ENCODE measurements around the gene AGL.
"Not testable (repeated sequence)": the region's sequence is repeated elsewhere in the genome, so short reads cannot be mapped to it uniquely, and the experiment has no call there.

Gene AGL

DNA sequence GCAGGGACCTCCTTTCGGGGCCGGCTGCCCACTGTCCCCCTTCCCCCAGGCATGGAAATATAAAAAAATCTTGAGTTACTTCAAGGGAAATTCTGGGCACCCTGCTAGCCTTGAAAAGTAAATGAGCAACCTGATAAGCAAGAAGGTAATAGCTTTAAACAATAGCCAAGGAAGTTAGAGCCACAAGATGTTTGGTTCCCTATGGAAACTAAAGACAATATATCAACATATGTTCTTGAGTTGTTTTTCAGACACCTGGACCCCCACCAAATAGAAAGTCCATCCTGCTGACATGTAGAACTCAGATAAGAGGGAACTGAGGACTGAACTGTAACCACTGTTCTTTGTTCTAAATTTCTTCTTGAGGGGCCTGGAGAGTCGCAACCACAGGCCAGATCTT is 100.3 kb downstream of the AGL start:
- Histone ChIP-seq H3K4me3 (ENCODE audit: control insufficient read depth in 1 of 7, extremely low read depth in 1 of 7, insufficient read depth in 4 of 7, low read depth in 2 of 7, low read length in 6 of 7) (no peak overlapping the region), H3K27me3 (replicated peaks in 2 of 5; ENCODE audit: control insufficient read depth in 4 of 5, insufficient read depth in 5 of 5, low read length in 4 of 5) (no peaks in the 10 kb centered on the region), H3K27ac (ENCODE audit: insufficient read depth in 1 of 2, low read depth in 1 of 2, low read length in 2 of 2, poor library complexity in 1 of 2, severe bottlenecking in 2 of 2) (no peak overlapping the region), H3K9me3 (ENCODE audit: control extremely low read depth in 1 of 5, control insufficient read depth in 4 of 5, insufficient read depth in 2 of 5, low read depth in 1 of 5, low read length in 4 of 5) (no peaks in the 10 kb centered on the region), H3K36me3 (ENCODE audit: control insufficient read depth in 4 of 4, insufficient read depth in 4 of 4, low read length in 3 of 4) (no peaks in the 10 kb centered on the region), H3K4me1 (ENCODE audit: control extremely low read depth in 1 of 4, control insufficient read depth in 4 of 4, insufficient read depth in 4 of 4, low read length in 3 of 4) (peaks cover 0 to 7% (median 0%) of the 10 kb centered on the region in 4 experiments)
- 93% methylated on average over 2 of the region's 3 CpGs for WGBS (ENCODE audit: insufficient coverage)
- POLR2A ChIA-PET, result no interaction called here
- CTCF ChIA-PET, result no interaction called here
- peak in 2 of 3 donors; percentile 5 to 47 for DNase-seq

DNA sequence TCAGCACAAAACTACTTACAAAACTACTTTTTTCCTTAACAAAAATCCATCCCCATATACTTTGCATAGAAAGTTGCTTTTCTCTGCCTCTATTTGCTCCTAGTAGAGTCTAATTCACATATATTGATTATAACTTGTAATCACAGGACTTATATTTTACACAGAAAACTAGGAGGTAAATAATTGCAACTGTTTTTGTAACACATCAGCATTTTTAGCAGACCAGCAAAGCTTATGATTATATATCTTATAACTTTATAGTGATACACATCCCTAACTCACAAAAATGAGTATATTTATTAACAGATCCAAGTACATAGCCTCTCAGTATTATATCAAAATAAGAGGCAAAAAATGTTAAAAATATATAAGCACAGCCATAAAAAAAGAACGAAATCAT is 102.4 kb downstream of the AGL start:
- Histone ChIP-seq H3K4me1 (ENCODE audit: control extremely low read depth in 1 of 4, control insufficient read depth in 4 of 4, insufficient read depth in 4 of 4, low read length in 3 of 4) (peaks cover 0 to 7% (median 0%) of the 10 kb centered on the region in 4 experiments), H3K4me3 (ENCODE audit: control insufficient read depth in 1 of 7, extremely low read depth in 1 of 7, insufficient read depth in 4 of 7, low read depth in 2 of 7, low read length in 6 of 7) (no peak overlapping the region), H3K27ac (ENCODE audit: insufficient read depth in 1 of 2, low read depth in 1 of 2, low read length in 2 of 2, poor library complexity in 1 of 2, severe bottlenecking in 2 of 2) (no peak overlapping the region), H3K27me3 (replicated peaks in 2 of 5; ENCODE audit: control insufficient read depth in 4 of 5, insufficient read depth in 5 of 5, low read length in 4 of 5) (no peaks in the 10 kb centered on the region), H3K36me3 (ENCODE audit: control insufficient read depth in 4 of 4, insufficient read depth in 4 of 4, low read length in 3 of 4) (no peaks in the 10 kb centered on the region), H3K9me3 (ENCODE audit: control extremely low read depth in 1 of 5, control insufficient read depth in 4 of 5, insufficient read depth in 2 of 5, low read depth in 1 of 5, low read length in 4 of 5) (no peaks in the 10 kb centered on the region)
- DNase-seq, result no peak
- CTCF ChIA-PET, result no interaction called here
- POLR2A ChIA-PET, result no interaction called here
- 100% methylated on average over 1 of the region's 1 CpG for WGBS (ENCODE audit: insufficient coverage)

DNA sequence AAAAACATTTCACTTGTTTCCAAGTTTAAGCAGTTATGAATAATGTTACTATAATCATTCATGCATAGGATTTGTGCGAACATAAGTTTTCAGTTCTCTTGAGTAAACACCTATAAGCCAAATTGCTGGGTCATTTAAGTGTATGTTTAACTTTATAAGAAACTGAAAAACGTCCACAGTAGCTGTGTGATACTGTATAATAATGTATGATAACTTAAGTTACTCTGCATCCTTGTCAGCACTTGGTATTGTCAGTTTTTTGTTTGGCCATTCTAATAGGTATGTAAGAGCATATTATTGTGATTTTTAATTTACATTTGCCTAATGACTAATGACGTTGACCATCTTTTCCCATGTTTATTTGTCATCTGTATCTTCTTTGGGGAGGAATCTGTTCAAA is 105.2 kb downstream of the AGL start:
- Histone ChIP-seq H3K27ac (ENCODE audit: insufficient read depth in 1 of 2, low read depth in 1 of 2, low read length in 2 of 2, poor library complexity in 1 of 2, severe bottlenecking in 2 of 2) (no peak overlapping the region), H3K4me3 (ENCODE audit: control insufficient read depth in 1 of 7, extremely low read depth in 1 of 7, insufficient read depth in 4 of 7, low read depth in 2 of 7, low read length in 6 of 7) (no peak overlapping the region), H3K4me1 (ENCODE audit: control extremely low read depth in 1 of 4, control insufficient read depth in 4 of 4, insufficient read depth in 4 of 4, low read length in 3 of 4) (peaks cover 0 to 7% (median 0%) of the 10 kb centered on the region in 4 experiments), H3K9me3 (ENCODE audit: control extremely low read depth in 1 of 5, control insufficient read depth in 4 of 5, insufficient read depth in 2 of 5, low read depth in 1 of 5, low read length in 4 of 5) (no peaks in the 10 kb centered on the region), H3K36me3 (ENCODE audit: control insufficient read depth in 4 of 4, insufficient read depth in 4 of 4, low read length in 3 of 4) (no peaks in the 10 kb centered on the region), H3K27me3 (replicated peaks in 2 of 5; ENCODE audit: control insufficient read depth in 4 of 5, insufficient read depth in 5 of 5, low read length in 4 of 5) (no peaks in the 10 kb centered on the region)
- CTCF ChIA-PET, result no interaction called here
- no peak for DNase-seq
- POLR2A ChIA-PET, result no interaction called here
- WGBS (ENCODE audit: insufficient coverage), result no CpG with 5 or more reads among the region's 3 CpGs

DNA sequence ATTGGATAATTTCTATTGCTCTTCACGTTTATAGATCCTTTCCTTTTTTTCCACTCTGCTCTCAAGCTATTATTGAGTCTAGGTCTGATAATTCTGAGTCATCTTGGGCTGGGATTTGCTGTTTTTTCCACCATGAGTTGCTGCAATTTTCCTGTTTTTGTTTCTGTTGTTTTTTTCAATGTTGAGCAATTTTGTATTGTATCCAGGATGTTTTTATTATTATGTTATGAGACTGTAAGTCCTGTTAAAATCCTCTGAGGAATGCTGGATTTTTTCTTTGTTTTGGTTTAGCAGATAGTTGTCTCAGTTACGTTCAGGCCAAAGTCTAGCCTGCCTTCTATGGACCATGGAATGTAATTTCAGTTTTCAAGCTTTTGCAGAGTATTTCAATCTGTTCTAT is 106.6 kb downstream of the AGL start:
- ChIA-PET POLR2A (no interaction called here), CTCF (no interaction called here)
- H3K4me3 ChIP-seq (ENCODE audit: control insufficient read depth in 1 of 7, extremely low read depth in 1 of 7, insufficient read depth in 4 of 7, low read depth in 2 of 7, low read length in 6 of 7), result no peak overlapping the region
- H3K4me1 ChIP-seq (ENCODE audit: control extremely low read depth in 1 of 4, control insufficient read depth in 4 of 4, insufficient read depth in 4 of 4, low read length in 3 of 4), result peaks cover 0 to under 1% (median 0%) of the 10 kb centered on the region in 4 experiments
- DNase-seq, result no peak
- no peaks in the 10 kb centered on the region for H3K9me3 ChIP-seq (ENCODE audit: control extremely low read depth in 1 of 5, control insufficient read depth in 4 of 5, insufficient read depth in 2 of 5, low read depth in 1 of 5, low read length in 4 of 5)
- no peaks in the 10 kb centered on the region for H3K27me3 ChIP-seq (replicated peaks in 2 of 5; ENCODE audit: control insufficient read depth in 4 of 5, insufficient read depth in 5 of 5, low read length in 4 of 5)
- WGBS (ENCODE audit: insufficient coverage), result 100% methylated on average over 1 of the region's 2 CpGs
- no peak overlapping the region for H3K27ac ChIP-seq (ENCODE audit: insufficient read depth in 1 of 2, low read depth in 1 of 2, low read length in 2 of 2, poor library complexity in 1 of 2, severe bottlenecking in 2 of 2)
- no peaks in the 10 kb centered on the region for H3K36me3 ChIP-seq (ENCODE audit: control insufficient read depth in 4 of 4, insufficient read depth in 4 of 4, low read length in 3 of 4)

DNA sequence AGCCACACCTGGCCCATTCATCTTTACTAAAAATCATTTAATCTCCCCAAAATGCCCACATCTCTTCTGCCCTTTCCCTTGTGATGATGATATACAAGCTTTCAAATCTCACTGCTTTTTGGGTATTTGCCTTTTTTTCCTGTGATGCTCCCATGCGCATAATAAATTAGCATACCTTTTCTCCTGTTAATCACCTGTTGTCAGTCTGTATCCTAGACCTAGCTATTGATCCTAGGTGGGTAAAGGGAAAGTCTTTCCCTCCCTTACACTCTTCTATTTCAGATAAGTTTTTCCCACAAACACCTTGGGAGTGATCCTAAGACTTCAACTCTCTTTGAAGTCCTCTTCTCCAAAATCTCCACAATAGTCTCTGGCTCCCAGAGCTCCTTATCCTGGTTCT is 107.7 kb downstream of the AGL start:
- no peaks in the 10 kb centered on the region for H3K36me3 ChIP-seq (ENCODE audit: control insufficient read depth in 4 of 4, insufficient read depth in 4 of 4, low read length in 3 of 4)
- ChIA-PET CTCF (interaction anchor here (0.8 kb wide), 1 partner anchor 22 kb away, joined by 3 read pairs; no protein-coding TSS in a partner anchor), POLR2A (no interaction called here)
- no peak overlapping the region for H3K27ac ChIP-seq (ENCODE audit: insufficient read depth in 1 of 2, low read depth in 1 of 2, low read length in 2 of 2, poor library complexity in 1 of 2, severe bottlenecking in 2 of 2)
- no peaks in the 10 kb centered on the region for H3K9me3 ChIP-seq (ENCODE audit: control extremely low read depth in 1 of 5, control insufficient read depth in 4 of 5, insufficient read depth in 2 of 5, low read depth in 1 of 5, low read length in 4 of 5)
- DNase-seq, result no peak
- H3K4me1 ChIP-seq (ENCODE audit: control extremely low read depth in 1 of 4, control insufficient read depth in 4 of 4, insufficient read depth in 4 of 4, low read length in 3 of 4), result no peaks in the 10 kb centered on the region
- H3K27me3 ChIP-seq (replicated peaks in 2 of 5; ENCODE audit: control insufficient read depth in 4 of 5, insufficient read depth in 5 of 5, low read length in 4 of 5), result no peaks in the 10 kb centered on the region
- H3K4me3 ChIP-seq (ENCODE audit: control insufficient read depth in 1 of 7, extremely low read depth in 1 of 7, insufficient read depth in 4 of 7, low read depth in 2 of 7, low read length in 6 of 7), result no peak overlapping the region
- whole genome bisulfite sequencing (ENCODE audit: insufficient coverage), result no CpG with 5 or more reads among the region's 1 CpG

DNA sequence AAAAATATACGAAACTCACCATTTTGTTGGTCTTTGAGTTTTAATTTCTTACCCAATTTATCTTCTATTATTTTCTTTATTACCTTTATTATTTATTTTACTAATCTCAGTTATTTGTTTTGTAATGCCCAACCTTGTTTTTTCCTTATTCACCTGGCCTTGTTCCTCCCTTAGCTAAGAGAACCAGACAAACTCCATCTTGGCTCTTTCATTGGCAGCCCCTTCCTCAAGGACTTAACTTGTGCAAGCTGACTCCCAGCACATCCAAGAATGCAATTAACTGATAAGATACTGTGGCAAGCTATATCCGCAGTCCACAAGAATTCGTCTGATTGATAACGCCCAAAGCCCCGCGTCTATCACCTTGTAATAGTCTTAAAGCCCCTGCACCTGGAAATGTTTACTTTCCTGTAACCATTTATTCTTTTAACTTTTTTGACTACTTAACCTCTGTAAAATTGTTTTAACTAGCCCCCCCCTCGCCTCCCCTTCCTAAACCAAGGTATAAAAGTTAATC is 109.1 kb downstream of the AGL start:
- H3K27me3 ChIP-seq (replicated peaks in 2 of 5; ENCODE audit: control insufficient read depth in 4 of 5, insufficient read depth in 5 of 5, low read length in 4 of 5); H3K4me3 ChIP-seq (ENCODE audit: control insufficient read depth in 1 of 7, extremely low read depth in 1 of 7, insufficient read depth in 4 of 7, low read depth in 2 of 7, low read length in 6 of 7); CTCF ChIA-PET; DNase-seq; H3K4me1 ChIP-seq (ENCODE audit: control extremely low read depth in 1 of 4, control insufficient read depth in 4 of 4, insufficient read depth in 4 of 4, low read length in 3 of 4); POLR2A ChIA-PET; H3K27ac ChIP-seq (ENCODE audit: insufficient read depth in 1 of 2, low read depth in 1 of 2, low read length in 2 of 2, poor library complexity in 1 of 2, severe bottlenecking in 2 of 2); H3K36me3 ChIP-seq (ENCODE audit: control insufficient read depth in 4 of 4, insufficient read depth in 4 of 4, low read length in 3 of 4); H3K9me3 ChIP-seq (ENCODE audit: control extremely low read depth in 1 of 5, control insufficient read depth in 4 of 5, insufficient read depth in 2 of 5, low read depth in 1 of 5, low read length in 4 of 5): not testable (repeated sequence)
- 96% methylated on average over 6 of the region's 7 CpGs for WGBS (ENCODE audit: insufficient coverage)

DNA sequence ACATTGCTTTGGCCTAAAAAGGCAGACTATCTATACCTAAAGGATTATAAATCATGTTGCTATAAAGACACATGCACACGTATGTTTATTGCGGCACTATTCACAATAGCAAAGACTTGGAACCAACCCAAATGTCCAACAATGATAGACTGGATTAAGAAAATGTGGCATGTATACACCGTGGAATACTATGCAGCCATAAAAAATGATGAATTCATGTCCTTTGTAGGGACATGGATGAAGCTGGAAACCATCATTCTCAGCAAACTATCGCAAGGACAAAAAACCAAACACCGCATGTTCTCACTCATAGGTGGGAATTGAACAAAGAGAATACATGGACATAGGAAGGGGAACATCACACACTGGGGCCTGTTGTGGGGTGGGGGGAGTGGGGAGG is 110.1 kb downstream of the AGL start:
- POLR2A ChIA-PET; H3K27me3 ChIP-seq (replicated peaks in 2 of 5; ENCODE audit: control insufficient read depth in 4 of 5, insufficient read depth in 5 of 5, low read length in 4 of 5); H3K9me3 ChIP-seq (ENCODE audit: control extremely low read depth in 1 of 5, control insufficient read depth in 4 of 5, insufficient read depth in 2 of 5, low read depth in 1 of 5, low read length in 4 of 5); DNase-seq; H3K4me3 ChIP-seq (ENCODE audit: control insufficient read depth in 1 of 7, extremely low read depth in 1 of 7, insufficient read depth in 4 of 7, low read depth in 2 of 7, low read length in 6 of 7); H3K4me1 ChIP-seq (ENCODE audit: control extremely low read depth in 1 of 4, control insufficient read depth in 4 of 4, insufficient read depth in 4 of 4, low read length in 3 of 4); CTCF ChIA-PET; H3K36me3 ChIP-seq (ENCODE audit: control insufficient read depth in 4 of 4, insufficient read depth in 4 of 4, low read length in 3 of 4); H3K27ac ChIP-seq (ENCODE audit: insufficient read depth in 1 of 2, low read depth in 1 of 2, low read length in 2 of 2, poor library complexity in 1 of 2, severe bottlenecking in 2 of 2): not testable (repeated sequence)
- no CpG with 5 or more reads among the region's 5 CpGs for WGBS (ENCODE audit: insufficient coverage)
